Breast epithelium (tissue), 3 donors: ENCODE data around the gene NRP1.

Experiments
- POLR2A ChIP-seq: fragments of 450-650 bp; IDR thresholded peaks from one replicate; pipeline ENCODE4 v1.6.1; 2016; ENCODE audit warnings: antibody characterized with exemption, mild to moderate bottlenecking, moderate library complexity
- POLR2AphosphoS5 ChIP-seq, 3 donors: sonication (generic); formaldehyde crosslinking; IDR thresholded peaks; one replicate each; pipeline ENCODE4 v1.6.1; 2017; ENCODE audit warnings: antibody characterized with exemption in 3 of 3
- TF ChIP-seq, protein P1 (sequence below), 3 donors: fragments of 450-650 bp; IDR thresholded peaks; one replicate each; pipeline ENCODE4 v1.5.1; 2016 to 2017; ENCODE audit warnings: antibody characterized with exemption in 3 of 3, mild to moderate bottlenecking in 3 of 3, moderate library complexity in 3 of 3

DNA sequence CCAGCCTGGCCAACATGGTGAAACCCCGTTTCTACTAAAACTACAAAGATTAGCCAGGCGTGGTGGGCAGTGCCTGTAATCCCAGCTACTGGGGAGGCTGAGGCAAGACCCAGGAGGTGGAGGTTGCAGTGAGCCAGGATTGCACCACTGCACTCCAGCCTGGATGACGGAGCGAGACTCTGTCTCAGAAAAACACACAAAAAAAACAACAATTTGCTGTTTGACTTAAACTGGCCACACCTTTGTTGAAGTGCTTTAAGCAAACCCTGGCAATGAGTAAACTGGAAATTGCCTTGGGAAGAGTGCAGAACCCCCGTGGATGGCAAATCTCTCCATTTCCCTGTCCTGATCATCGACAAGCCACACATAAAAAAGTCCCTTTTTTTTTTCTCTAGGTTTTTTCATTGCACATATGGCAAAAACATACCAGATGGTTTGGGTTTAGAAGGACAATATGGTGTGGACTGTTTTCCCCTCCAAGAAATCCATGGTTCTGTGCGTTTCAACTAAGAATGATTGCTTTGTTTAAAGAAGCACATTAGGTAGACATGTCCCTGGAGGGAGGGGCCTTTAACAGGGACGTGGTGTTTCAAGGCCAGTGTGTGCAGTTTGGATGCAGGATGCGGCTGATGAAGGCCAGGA is 76.9 kb downstream of the NRP1 start:
- TF ChIP-seq, protein P1, sequence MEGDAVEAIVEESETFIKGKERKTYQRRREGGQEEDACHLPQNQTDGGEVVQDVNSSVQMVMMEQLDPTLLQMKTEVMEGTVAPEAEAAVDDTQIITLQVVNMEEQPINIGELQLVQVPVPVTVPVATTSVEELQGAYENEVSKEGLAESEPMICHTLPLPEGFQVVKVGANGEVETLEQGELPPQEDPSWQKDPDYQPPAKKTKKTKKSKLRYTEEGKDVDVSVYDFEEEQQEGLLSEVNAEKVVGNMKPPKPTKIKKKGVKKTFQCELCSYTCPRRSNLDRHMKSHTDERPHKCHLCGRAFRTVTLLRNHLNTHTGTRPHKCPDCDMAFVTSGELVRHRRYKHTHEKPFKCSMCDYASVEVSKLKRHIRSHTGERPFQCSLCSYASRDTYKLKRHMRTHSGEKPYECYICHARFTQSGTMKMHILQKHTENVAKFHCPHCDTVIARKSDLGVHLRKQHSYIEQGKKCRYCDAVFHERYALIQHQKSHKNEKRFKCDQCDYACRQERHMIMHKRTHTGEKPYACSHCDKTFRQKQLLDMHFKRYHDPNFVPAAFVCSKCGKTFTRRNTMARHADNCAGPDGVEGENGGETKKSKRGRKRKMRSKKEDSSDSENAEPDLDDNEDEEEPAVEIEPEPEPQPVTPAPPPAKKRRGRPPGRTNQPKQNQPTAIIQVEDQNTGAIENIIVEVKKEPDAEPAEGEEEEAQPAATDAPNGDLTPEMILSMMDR (IDR thresholded peaks at IDR 0.05) = no peak
- TF ChIP-seq POLR2AphosphoS5 (IDR thresholded peaks at IDR 0.05) (no peak), POLR2A (no peak)
